Stimulated activated naive CD8-positive, alpha-beta T cell treated with anti-CD3 and anti-CD28 coated beads, Interleukin-15, amount 100 ng/mL, for 72 hours (primary cell): ENCODE results near the gene MAGEA9.
"Not testable (repeated sequence)": the region's sequence is repeated elsewhere in the genome, so short reads cannot be mapped to it uniquely, and the experiment has no call there.

Source experiments
- ATAC-seq: fragments of 150-1000 bp; cut with Tn5 transposase; 2 replicates; pipeline ENCODE4 v1.10.0; 2021; ENCODE audit warnings: mild to moderate bottlenecking, moderate library complexity
- DNase-seq, 2 donors: peaks; one replicate each; pipeline ENCODE4 v3.0.0; 2021 to 2022
- H3K27ac Mint-ChIP-seq, 2 donors: one replicate each; pipeline ENCODE4 v1.8.0; 2022; ENCODE audit warnings: mild to moderate bottlenecking in 2 of 2, mixed read lengths in 2 of 2, moderate library complexity in 2 of 2
- H3K27me3 Mint-ChIP-seq: one replicate; pipeline ENCODE4 v1.8.0; 2022; ENCODE audit warnings: mixed read lengths
- H3K4me1 Mint-ChIP-seq: one replicate; pipeline ENCODE4 v1.8.0; 2022; ENCODE audit warnings: mild to moderate bottlenecking, mixed read lengths
- H3K4me3 Mint-ChIP-seq, 2 donors: one replicate each; pipeline ENCODE4 v1.8.0; 2022; ENCODE audit warnings: mild to moderate bottlenecking in 2 of 2, mixed read lengths in 2 of 2, moderate library complexity in 1 of 2
- H3K9me3 Mint-ChIP-seq, 2 donors: one replicate each; pipeline ENCODE4 v1.8.0; 2022; ENCODE audit warnings: mixed read lengths in 2 of 2

MAGEA9 gene, protein sequence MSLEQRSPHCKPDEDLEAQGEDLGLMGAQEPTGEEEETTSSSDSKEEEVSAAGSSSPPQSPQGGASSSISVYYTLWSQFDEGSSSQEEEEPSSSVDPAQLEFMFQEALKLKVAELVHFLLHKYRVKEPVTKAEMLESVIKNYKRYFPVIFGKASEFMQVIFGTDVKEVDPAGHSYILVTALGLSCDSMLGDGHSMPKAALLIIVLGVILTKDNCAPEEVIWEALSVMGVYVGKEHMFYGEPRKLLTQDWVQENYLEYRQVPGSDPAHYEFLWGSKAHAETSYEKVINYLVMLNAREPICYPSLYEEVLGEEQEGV

DNA sequence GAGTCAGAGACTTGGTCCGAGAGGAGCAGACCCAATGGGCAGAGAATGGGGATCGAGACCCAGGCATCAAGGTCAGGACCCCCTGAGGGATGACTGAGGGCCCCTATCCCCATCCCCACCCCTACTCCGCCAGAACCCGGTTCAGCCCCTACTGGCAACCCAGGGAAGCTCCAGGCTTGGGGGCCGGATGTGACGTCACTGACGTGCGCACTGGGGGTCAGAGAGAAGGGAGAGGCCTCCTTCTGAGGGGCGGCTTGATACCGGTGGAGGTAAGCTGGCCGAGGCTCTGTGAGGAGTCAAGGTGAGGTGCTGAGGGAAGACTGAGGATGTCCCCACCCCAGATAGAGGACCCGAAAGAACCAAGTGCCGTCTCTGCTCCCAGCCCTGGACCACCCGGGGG, at the start of gene MAGEA9:
MAGEA9 (plus strand) TSS at position 204 of the 400 bp plus-strand sequence. CDS start 4,281 bp downstream, outside the sequence.
- peak; percentile 33 for ATAC-seq
- not testable (repeated sequence) for DNase-seq, H3K27me3 Mint-ChIP-seq, H3K27ac Mint-ChIP-seq, H3K9me3 Mint-ChIP-seq, H3K4me3 Mint-ChIP-seq, H3K4me1 Mint-ChIP-seq

DNA sequence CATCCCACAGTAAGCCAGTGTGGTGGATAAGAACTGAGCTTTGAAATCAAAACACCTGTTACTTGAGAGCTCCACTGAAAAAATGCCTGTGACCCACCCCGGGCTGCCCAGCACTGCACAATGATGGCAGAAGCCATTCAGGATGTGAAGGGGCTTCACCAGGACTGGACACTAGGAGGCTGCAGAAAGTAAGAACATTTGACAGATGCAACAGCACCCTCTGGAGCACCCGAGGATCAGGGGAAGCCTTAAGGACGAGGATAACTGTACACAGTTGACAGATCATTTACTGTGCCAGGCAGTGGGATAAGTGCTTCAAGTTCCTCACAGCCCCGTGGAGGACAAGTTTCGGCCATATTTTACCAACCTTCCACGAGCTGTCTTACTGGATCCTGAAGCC, 39.5 kb upstream of the MAGEA9 start:
- not testable (repeated sequence) for H3K9me3 Mint-ChIP-seq, H3K4me3 Mint-ChIP-seq, H3K27me3 Mint-ChIP-seq, ATAC-seq, H3K27ac Mint-ChIP-seq, H3K4me1 Mint-ChIP-seq, DNase-seq

DNA sequence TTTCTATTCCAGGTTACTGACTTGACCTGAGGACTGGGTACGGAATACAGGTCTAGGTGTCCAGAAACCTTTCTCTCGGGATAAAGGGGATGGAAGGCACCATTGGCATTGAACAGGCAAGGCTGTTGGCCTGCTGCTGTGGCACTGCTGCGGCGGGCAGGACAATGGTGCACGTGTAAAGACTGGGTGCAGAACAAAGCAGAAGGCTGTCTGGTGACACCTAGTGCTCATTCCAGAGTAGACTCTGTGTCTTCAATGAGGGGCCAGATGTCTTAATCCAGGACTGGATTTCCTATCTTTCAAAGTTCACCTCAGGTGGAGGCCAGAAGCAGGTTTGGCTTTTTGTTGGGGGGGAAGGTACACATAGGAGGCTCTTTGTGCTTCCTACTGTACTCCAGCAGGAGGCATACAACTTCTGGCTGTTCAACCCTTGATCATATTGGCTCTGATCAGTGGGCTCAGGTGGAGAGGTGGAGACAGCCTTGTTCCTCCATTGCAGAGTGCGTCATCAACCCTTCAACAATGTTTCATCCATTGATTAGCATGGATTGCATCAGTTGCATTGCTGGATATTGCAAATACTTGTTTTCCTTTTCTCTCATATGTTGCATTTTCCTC, 35.2 kb upstream of the MAGEA9 start:
- not testable (repeated sequence) for DNase-seq, H3K4me3 Mint-ChIP-seq, H3K27ac Mint-ChIP-seq, H3K4me1 Mint-ChIP-seq, H3K27me3 Mint-ChIP-seq, H3K9me3 Mint-ChIP-seq
- peak; percentile 59 for ATAC-seq

DNA sequence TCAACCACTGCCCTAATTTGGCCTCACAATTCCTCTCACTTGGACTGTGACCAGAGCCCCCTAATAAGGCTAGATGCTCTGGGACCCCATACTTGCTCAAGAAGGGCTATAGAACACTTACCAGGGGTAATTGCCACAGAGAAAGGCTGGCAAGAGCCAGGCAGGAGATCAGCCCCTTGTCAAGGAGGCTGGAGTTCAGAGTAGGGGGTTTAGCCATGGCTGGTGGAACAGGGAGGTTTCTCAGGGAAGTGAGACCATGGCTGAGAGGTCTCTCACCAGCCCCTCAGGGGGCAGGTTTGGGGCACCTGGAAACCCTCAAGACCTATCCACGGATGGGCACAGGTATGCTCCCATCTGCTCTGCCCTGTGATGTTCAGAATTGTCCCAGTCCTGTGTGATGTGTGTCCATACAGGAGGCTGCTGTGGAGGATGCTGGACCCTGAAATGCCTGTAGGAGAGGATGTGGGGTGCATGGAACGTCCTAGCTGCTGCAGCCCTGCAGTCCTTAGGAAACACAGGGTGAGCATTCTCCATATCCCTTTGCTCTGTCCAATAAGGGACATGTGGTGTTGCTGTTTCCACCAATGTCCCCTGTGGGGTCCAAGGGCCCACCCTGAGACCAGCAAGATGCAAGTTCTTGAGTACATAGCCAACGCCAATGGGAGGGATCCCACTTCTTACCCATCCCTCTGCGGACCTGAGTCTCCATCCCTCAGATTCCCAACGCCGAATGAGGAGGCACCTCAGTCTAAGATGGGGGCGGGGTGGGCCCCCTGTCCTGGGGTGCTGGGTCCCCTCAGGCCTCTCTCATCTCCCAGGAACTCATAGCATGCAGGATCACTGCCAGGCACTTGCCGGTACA, 24.3 kb upstream of the MAGEA9 start:
- H3K9me3 Mint-ChIP-seq, result no peaks in the 10 kb centered on the region
- DNase-seq (no peak), ATAC-seq (no peak)
- no peak overlapping the region for H3K27ac Mint-ChIP-seq
- H3K4me1 Mint-ChIP-seq, result no peaks in the 10 kb centered on the region
- peaks cover 10% of the 10 kb centered on the region for H3K27me3 Mint-ChIP-seq
- H3K4me3 Mint-ChIP-seq, result no peak overlapping the region

DNA sequence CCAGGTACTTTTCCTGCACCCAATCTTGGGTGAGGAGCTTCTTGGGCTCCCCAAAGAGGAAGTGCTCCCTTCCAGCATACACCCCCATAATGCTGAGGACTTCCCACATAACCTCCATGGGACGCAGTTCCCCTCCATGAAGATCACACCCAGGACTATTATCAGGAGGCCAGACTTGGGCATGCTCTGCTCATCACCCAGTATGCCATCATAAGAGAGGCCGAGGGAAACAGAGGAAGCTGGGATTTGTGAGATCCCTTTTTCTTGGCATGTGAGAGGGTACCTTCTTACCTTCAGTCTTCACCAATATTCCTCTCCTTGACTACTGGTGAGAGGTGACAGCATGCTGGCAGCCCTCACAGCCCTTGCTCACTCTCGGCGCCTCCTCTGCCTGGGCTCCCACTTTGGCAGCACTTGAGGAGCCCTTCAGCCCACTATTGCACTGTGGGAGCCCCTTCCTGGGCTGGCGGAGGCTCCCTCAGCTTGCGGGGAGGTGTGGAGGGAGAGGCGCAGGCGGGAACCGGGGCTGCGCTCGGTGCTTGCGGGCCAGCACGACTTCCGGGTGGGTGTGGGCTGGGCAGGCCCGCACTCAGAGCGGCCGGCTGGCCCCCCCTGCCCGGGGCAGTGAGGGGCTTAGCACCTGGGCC, 23.5 kb upstream of the MAGEA9 start:
- Mint-ChIP-seq H3K27ac (no peak overlapping the region), H3K27me3 (peaks cover 10% of the 10 kb centered on the region), H3K4me3 (no peak overlapping the region), H3K9me3 (no peaks in the 10 kb centered on the region), H3K4me1 (no peaks in the 10 kb centered on the region)
- no peak for DNase-seq
- ATAC-seq, result no peak

DNA sequence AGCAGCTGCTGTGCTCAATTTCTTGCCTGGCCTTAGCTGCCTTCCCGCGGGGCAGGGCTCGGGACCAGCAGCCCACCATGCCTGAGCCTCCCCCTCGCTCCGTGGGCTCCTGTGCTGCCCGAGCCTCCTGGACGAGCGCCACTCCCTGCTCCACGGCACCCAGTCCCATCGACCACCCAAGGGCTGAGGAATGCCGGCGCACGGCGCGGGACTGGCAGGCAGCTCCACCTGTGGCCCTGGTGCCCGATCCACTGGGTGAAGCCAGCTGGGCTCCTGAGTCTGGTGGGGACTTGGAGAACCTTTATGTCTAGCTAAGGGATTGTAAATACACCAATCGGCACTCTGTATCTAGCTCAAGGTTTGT, 23.0 kb upstream of the MAGEA9 start:
- ATAC-seq, H3K9me3 Mint-ChIP-seq, DNase-seq, H3K4me1 Mint-ChIP-seq, H3K27ac Mint-ChIP-seq, H3K4me3 Mint-ChIP-seq: not testable (repeated sequence)
- peaks cover 10% of the 10 kb centered on the region for H3K27me3 Mint-ChIP-seq

DNA sequence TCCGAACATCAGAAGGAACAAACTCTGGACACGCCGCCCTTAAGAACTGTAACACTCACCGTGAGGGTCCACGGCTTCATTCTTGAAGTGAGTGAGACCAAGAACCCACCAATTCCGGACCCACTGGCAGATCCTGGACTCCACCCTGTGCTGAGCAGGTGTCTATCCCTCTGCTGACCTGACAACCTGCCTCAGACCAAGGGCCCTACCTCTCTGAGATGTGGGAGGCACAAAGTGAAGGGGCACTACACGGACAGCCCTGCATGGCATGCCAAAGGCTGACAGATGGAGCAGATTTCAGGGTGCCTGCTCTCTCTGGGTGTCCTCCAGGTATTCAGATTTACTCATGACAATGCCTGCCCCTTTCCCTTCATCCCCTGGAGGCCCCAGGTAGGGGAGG, 21.9 kb upstream of the MAGEA9 start:
- Mint-ChIP-seq H3K9me3 (no peaks in the 10 kb centered on the region), H3K4me3 (no peak overlapping the region), H3K27ac (no peak overlapping the region), H3K4me1 (no peaks in the 10 kb centered on the region), H3K27me3 (peaks cover 10% of the 10 kb centered on the region)
- DNase-seq (no peak), ATAC-seq (no peak)

DNA sequence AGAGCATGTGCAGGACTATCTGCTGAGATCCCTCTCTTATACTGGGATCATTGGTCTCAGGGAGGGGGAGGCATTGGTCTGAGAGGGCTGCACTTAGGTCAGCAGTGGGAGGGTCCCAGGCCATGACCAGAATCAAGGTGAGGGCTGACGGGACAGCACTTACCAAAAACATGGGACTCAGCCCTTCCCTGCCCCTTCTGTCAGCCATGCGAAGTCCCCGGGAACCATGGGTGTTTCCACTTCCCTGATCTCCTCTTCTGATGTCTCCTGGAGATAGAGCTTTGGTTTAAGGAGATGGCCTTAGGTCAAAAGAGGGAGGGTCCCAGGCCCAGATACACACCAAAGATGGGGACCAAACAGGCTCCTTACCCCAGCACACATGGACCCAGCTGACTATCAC, 20.8 kb upstream of the MAGEA9 start:
- Mint-ChIP-seq H3K4me3 (no peak overlapping the region), H3K9me3 (no peaks in the 10 kb centered on the region), H3K27ac (no peak overlapping the region), H3K27me3 (peaks cover 10% of the 10 kb centered on the region), H3K4me1 (no peaks in the 10 kb centered on the region)
- no peak for DNase-seq
- no peak for ATAC-seq

DNA sequence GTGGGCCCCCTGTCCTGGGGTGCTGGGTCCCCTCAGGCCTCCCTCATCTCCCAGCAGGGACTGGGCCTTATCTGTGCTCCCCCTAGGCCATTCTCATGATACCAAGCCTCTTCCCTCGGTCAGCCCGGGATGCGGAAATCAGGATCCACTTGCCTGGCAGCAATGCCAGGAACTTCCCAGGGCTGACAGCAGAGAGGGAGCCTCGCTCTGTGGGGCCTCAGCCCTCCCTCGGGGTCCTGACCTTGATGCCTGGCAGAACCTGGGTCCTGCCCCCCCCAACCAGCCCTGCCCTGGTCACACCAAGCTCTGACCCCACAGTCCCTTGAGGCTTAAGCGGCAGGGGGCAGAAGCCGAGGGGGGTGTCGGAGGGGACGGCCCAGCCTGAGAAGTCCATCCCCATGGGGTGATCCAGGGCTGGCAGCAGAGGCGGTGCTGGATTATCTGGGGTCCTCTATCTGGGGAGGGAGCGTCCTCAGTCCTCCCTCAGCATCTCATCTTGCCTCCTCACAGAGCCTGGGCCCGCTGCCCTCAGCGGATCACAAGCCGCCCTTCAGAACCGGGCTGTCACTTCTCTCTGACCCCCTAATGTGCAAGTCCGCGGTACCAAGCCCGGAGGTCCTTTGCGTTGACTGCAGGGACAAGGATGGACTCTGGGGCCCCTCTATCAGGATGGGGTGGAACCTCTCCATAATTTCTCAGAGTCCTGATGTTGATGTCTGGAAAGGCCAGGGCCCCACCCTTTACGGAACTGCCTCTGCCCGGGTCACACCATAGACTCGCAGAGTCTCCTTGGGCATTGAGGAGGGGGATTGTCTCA, 19.7 kb upstream of the MAGEA9 start:
- not testable (repeated sequence) for ATAC-seq, DNase-seq

DNA sequence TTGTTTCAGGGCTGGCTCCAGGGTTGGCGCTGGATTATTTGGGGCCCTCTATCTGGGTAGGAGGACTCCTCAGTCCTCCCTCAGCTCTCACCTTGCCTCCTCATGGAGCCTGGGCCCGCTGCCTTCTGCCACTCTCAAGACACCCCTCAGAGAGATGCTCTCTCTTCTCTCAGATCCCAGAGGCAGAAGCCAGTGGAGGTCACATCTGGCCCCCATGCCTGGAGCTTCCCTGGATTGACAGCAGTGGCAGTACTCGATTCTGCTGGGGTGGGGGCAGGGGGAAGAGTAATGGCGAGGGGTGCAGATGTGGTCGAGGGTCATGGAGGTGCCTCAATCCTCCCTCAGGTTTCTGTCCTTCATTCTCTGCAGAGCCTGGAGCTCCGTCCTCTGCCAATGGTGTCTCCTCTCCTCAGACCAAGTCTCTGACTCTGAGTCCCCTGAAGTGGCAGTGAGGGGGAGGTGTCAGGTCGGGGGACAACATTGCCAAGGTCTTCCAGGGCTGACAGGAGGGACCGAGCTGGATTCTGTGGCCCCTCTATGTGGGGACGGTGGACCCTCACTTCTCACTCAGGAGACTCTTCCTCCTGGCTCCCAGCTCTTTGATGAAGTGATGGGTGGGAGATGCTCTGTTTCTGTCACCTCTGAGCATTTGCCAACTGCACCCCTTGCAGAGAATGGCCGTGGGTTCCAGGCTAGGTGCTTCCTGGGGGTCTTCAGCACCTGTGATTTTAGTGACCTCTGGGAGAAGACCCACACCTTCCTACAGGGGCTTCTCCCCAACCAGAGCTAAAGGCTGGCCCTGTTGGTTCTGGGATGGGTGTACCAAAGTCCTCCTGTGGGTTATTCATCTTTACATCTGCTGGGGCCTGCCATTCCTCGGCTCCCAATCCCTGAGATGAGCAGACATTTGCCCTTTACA, 18.8 kb upstream of the MAGEA9 start:
- H3K4me3 Mint-ChIP-seq, result no peak overlapping the region
- peaks cover 10% of the 10 kb centered on the region for H3K27me3 Mint-ChIP-seq
- H3K27ac Mint-ChIP-seq, result peak overlapping the region in 1 of 2 donors; percentile 76
- no peaks in the 10 kb centered on the region for H3K4me1 Mint-ChIP-seq
- H3K9me3 Mint-ChIP-seq, result no peaks in the 10 kb centered on the region
- no peak for ATAC-seq
- no peak for DNase-seq

More for the DNA sequence above, 19.7 kb upstream of the MAGEA9 start:
- H3K4me1 Mint-ChIP-seq, H3K9me3 Mint-ChIP-seq, H3K4me3 Mint-ChIP-seq: not testable (repeated sequence)
- peak overlapping the region in 1 of 2 donors; percentile 42 for H3K27ac Mint-ChIP-seq
- H3K27me3 Mint-ChIP-seq, result peaks cover 10% of the 10 kb centered on the region

DNA sequence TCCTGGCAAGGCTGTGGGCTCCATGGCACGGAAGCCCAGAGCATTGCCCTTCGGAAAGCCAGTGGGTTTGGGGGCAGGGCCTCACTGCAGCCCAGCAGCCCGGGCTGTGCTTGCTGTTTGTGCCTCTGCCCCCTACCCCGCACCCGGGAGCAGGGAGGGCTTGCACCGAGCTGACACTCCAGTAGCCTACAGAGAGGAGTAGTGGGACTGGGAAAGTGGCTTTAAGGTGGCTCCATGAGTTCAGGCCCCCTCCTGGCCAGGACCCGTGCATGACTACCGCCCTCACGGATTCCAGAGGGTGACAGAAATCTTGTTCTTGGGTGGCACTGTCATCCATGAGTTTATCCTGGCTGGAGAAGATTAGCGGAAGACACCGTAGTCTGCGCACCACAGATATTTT, 11.4 kb upstream of the MAGEA9 start:
- not testable (repeated sequence) for H3K4me1 Mint-ChIP-seq, H3K27ac Mint-ChIP-seq, DNase-seq, H3K27me3 Mint-ChIP-seq, H3K4me3 Mint-ChIP-seq, H3K9me3 Mint-ChIP-seq, ATAC-seq

DNA sequence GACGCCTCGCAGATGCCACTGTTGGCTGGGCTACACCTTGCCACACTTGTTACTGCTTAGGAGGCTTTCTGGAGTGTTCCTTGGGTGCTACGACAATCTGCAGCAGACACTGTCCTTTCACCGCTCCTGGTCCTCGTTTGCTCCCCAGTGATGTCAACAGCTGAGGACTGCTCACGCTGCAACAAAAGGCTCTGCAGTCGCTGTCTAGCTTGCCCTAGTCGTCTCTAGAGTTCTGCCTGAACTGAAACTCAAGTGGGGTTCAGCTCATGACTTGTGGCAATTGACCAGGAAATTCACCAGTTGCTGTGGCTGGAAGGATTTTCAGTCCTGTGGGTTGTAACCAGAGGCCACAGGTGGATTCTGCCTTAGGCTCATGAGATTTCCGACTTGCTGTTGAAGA, 8.7 kb upstream of the MAGEA9 start:
- H3K4me3 Mint-ChIP-seq, H3K4me1 Mint-ChIP-seq, H3K27me3 Mint-ChIP-seq, DNase-seq, ATAC-seq, H3K27ac Mint-ChIP-seq, H3K9me3 Mint-ChIP-seq: not testable (repeated sequence)

DNA sequence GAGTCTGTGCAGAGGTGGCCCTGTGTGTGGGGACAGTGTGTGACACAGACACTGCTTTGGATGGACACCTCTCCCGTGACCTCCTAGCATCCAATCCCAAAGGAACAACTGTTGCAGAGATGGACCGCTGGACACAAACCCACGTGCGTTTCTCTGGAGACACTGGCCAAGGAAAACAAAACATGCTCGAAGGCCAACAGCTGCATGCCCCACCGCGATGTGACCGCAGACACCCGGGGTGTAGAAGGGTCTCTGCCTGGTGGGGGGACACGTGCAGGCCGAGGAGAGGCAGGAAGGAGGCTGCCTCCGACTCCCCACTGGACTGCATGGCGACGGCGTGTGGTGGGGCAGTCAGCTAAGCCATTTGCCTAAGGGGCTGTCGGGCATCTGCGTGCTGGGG, 8.0 kb upstream of the MAGEA9 start, which contains the start of gene HSFX1:
HSFX1 (plus strand) TSS at position 301 of the 400 bp plus-strand sequence. CDS start 614 bp downstream, outside the sequence.
- not testable (repeated sequence) for ATAC-seq, H3K9me3 Mint-ChIP-seq, H3K4me3 Mint-ChIP-seq, DNase-seq, H3K27me3 Mint-ChIP-seq, H3K4me1 Mint-ChIP-seq, H3K27ac Mint-ChIP-seq

DNA sequence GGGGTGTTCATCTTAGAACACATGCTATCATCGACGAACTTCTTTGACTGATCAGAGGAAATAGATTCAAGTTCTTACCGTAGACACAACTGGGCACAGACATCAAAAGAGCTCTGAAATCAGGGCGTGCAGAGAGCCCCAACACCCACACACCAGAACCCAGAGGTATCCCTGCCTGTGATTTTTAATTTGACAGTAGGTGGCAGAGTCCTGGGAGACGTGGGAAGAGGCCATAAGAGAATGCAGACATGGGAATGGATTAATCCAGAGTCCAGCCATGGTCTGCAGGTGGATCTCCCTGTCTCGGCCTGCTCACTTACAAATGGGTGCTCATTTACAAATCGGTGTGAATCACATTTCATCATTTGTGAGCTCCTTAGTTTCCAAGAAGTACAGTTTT, 3.7 kb upstream of the MAGEA9 start:
- ATAC-seq, H3K4me3 Mint-ChIP-seq, H3K9me3 Mint-ChIP-seq, H3K27ac Mint-ChIP-seq, DNase-seq, H3K27me3 Mint-ChIP-seq, H3K4me1 Mint-ChIP-seq: not testable (repeated sequence)
